Activated T-cell treated with anti-CD3 and anti-CD28 coated beads, Interleukin-2, amount 50 U/mL, for 4 hours (primary cell): ENCODE data around the gene HMCN2. TPM values are rescaled to one million over a fixed set of nuclear protein-coding genes. Genes with fewer than 3 reads are reported as not detected.

ENCODE experiments used
- ATAC-seq, 2 donors: fragments of 200-7000 bp; cut with Tn5 transposase; one replicate each; pipeline ENCODE4 v1.10.0; 2021
- DNase-seq: peaks from one replicate; pipeline ENCODE4 v3.0.0-alpha.2; 2020
- H3K27me3 Mint-ChIP-seq: one replicate; pipeline ENCODE4 v1.8.0; 2021; ENCODE audit warnings: low read depth, mixed read lengths
- H3K36me3 Mint-ChIP-seq: one replicate; pipeline ENCODE4 v1.8.0; 2022; ENCODE audit warnings: mixed read lengths; ENCODE audit not compliant: insufficient read depth
- H3K4me1 Mint-ChIP-seq: one replicate; pipeline ENCODE4 v1.8.0; 2021; ENCODE audit warnings: low read depth, mixed read lengths
- H3K4me3 Mint-ChIP-seq: one replicate; pipeline ENCODE4 v1.8.0; 2021; ENCODE audit warnings: mild to moderate bottlenecking, moderate library complexity, mixed read lengths
- H3K9me3 Mint-ChIP-seq: one replicate; pipeline ENCODE4 v1.8.0; 2021; ENCODE audit warnings: mixed read lengths
- total RNA-seq, 3 donors: library from RNA; stranded (reverse); gene quantifications; one replicate each; pipeline ENCODE4 v1.2.1, GENCODE V29; 2021

The HMCN2 gene, protein sequence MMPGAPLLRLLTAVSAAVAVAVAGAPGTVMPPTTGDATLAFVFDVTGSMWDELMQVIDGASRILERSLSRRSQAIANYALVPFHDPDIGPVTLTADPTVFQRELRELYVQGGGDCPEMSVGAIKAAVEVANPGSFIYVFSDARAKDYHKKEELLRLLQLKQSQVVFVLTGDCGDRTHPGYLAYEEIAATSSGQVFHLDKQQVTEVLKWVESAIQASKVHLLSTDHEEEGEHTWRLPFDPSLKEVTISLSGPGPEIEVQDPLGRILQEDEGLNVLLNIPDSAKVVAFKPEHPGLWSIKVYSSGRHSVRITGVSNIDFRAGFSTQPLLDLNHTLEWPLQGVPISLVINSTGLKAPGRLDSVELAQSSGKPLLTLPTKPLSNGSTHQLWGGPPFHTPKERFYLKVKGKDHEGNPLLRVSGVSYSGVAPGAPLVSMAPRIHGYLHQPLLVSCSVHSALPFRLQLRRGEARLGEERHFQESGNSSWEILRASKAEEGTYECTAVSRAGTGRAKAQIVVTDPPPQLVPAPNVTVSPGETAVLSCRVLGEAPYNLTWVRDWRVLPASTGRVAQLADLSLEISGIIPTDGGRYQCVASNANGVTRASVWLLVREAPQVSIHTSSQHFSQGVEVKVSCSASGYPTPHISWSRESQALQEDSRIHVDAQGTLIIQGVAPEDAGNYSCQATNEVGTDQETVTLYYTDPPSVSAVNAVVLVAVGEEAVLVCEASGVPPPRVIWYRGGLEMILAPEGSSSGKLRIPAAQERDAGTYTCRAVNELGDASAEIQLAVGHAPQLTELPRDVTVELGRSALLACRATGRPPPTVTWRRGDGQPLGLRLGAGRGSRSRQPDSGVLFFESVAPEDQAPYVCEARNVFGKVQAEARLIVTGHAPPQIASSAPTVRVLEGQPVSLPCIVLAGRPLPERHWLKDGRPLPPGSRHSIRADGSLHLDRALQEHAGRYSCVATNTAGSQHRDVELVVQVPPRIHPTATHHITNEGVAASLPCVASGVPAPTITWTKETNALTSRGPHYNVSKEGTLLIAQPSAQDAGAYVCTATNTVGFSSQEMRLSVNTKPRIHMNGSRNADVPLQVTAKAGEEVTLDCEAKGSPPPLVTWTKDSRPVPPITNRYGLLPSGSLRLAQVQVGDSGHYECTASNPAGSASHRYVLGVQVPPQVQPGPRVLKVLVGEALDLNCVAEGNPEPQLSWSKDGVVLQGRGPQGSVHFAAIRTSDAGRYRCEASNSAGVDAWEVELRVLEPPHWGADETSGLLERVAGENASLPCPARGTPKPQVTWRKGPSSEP (N-terminal part only)
- total RNA-seq = under 1 TPM in 2 of 3 donors, not detected in 1; 0.03 to 0.05 TPM

GRCh38 chr9:130265431-130266235 is at the start of gene HMCN2:
TSS of gene HMCN2 (plus strand) at chr9:130265760. CDS start at chr9:130265879, 119 bp downstream.
- ATAC-seq = no peak

DNA sequence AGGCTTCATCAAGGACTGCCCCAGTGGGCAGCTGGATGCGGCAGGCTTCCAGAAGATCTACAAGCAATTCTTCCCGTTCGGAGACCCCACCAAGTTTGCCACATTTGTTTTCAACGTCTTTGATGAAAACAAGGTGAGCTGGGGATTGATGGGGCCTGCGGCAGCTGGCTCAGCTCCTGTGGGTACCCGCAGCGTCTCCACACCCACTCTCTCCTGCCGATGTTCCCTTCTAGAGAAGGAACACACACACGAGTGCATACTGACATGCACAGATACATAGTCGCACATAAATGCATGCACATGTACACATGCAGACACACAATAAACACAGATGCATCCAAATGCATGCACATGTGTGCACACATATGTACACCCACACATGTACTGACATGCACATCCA is 47.7 kb upstream of the HMCN2 start:
- Mint-ChIP-seq H3K27me3 (no peaks in the 10 kb centered on the region), H3K4me1 (no peaks in the 10 kb centered on the region), H3K9me3 (no peaks in the 10 kb centered on the region), H3K36me3 (peaks cover 2% of the 10 kb centered on the region), H3K4me3 (no peak overlapping the region)
- ATAC-seq = no peak
- no peak for DNase-seq

More at GRCh38 chr9:130265431-130266235, at the start of gene HMCN2:
- Mint-ChIP-seq H3K4me3 (no peak within 1 kb of the TSS), H3K9me3 (no peaks in the 10 kb centered on the region), H3K4me1 (peaks cover 6% of the 10 kb centered on the region), H3K27me3 (peaks cover 60% of the 10 kb centered on the region), H3K36me3 (no peaks in the 10 kb centered on the region)
- no peak for DNase-seq

GRCh38 chr9:130219661-130220096 is 45.9 kb upstream of the HMCN2 start:
- Mint-ChIP-seq H3K27me3 (no peaks in the 10 kb centered on the region), H3K36me3 (peaks cover 2% of the 10 kb centered on the region), H3K4me1 (no peaks in the 10 kb centered on the region), H3K9me3 (no peaks in the 10 kb centered on the region), H3K4me3 (no peak overlapping the region)
- DNase-seq (no peak), ATAC-seq (no peak)

DNA sequence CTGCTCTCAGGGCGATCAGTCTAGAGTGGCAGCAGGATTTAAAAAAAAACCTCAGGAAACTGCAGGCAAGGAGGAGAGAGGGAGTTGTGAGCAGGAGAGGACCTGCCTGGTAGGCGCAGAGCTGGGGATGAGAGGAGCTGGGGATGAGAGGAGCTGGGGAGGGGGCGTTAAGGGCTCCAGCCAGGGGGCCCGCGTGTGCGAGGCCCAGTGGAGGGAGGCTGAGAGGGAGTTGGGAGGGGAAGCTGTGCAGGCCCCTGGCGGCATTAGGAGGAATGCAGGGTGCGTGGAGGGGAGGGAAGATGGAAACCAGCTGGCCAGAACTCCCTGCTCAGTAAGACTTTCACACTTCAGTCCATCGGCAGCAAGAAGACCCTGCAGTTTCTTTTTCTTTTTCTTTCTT is 45.2 kb upstream of the HMCN2 start:
- H3K4me3 Mint-ChIP-seq = no peak overlapping the region
- H3K27me3 Mint-ChIP-seq = no peaks in the 10 kb centered on the region
- ATAC-seq (no peak), DNase-seq (no peak)
- H3K36me3 Mint-ChIP-seq = peaks cover 2% of the 10 kb centered on the region
- no peaks in the 10 kb centered on the region for H3K9me3 Mint-ChIP-seq
- no peaks in the 10 kb centered on the region for H3K4me1 Mint-ChIP-seq

GRCh38 chr9:130222833-130223232 is 42.7 kb upstream of the HMCN2 start:
- Mint-ChIP-seq H3K4me1 (no peaks in the 10 kb centered on the region), H3K9me3 (peaks cover 6% of the 10 kb centered on the region), H3K36me3 (peaks cover 5% of the 10 kb centered on the region), H3K4me3 (no peak overlapping the region), H3K27me3 (no peaks in the 10 kb centered on the region)
- no peak for ATAC-seq
- no peak for DNase-seq

DNA sequence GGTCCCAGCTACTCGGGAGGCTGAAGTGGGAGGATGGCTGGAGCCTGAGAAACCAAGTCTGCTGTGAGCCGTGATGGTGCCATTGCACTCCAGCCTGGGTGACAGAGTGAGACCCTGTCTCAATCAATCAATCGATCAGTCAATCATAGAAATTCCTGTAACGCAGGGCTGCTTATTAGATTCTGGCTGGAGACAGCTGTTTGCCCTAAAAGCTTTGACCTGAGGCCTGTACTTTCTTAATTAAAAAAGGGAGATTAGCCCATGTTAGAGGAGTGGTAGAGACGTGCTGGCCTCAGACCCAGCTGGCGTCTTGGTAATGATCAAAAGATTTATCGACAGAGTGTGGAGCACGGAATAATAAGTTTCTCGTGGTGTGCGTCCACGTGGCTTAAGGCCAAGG is 40.5 kb upstream of the HMCN2 start:
- no peak for ATAC-seq
- H3K36me3 Mint-ChIP-seq = peaks cover 3% of the 10 kb centered on the region
- no peak for DNase-seq
- peaks cover 6% of the 10 kb centered on the region for H3K9me3 Mint-ChIP-seq
- H3K4me3 Mint-ChIP-seq = no peak overlapping the region
- no peaks in the 10 kb centered on the region for H3K27me3 Mint-ChIP-seq
- H3K4me1 Mint-ChIP-seq = no peaks in the 10 kb centered on the region

DNA sequence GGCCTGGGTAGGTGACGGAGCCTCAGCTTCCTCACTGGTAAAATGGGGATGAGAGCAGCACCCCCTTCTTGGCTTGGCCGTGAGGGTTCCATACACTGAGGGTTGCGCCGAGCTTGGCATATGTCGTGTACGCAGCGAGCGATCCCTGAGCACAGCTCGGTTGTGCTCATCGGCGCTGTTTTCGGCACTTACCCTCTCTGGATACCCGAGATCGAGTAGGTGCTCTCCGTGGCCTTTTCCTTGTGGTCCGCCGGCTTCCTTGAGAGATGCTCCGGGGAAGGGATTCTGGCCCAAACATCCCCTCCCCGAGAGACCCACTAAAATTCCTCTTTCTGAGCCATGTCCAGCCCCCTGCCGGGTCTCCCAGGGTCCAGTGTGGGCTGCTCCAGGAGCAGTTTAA is 40.0 kb upstream of the HMCN2 start:
- no peaks in the 10 kb centered on the region for H3K27me3 Mint-ChIP-seq
- peaks cover 3% of the 10 kb centered on the region for H3K36me3 Mint-ChIP-seq
- no peak for DNase-seq
- ATAC-seq = no peak
- no peaks in the 10 kb centered on the region for H3K4me1 Mint-ChIP-seq
- no peak overlapping the region for H3K4me3 Mint-ChIP-seq
- H3K9me3 Mint-ChIP-seq = peaks cover 6% of the 10 kb centered on the region

GRCh38 chr9:130226112-130226511 is 39.4 kb upstream of the HMCN2 start:
- DNase-seq = no peak
- no peaks in the 10 kb centered on the region for H3K27me3 Mint-ChIP-seq
- no peak for ATAC-seq
- H3K4me3 Mint-ChIP-seq = no peak overlapping the region
- H3K4me1 Mint-ChIP-seq = no peaks in the 10 kb centered on the region
- H3K36me3 Mint-ChIP-seq = peaks cover 3% of the 10 kb centered on the region
- H3K9me3 Mint-ChIP-seq = peaks cover 6% of the 10 kb centered on the region

GRCh38 chr9:130227833-130228232 is 37.7 kb upstream of the HMCN2 start:
- H3K4me3 Mint-ChIP-seq = no peak overlapping the region
- ATAC-seq = no peak

GRCh38 chr9:130229759-130230158 is 35.8 kb upstream of the HMCN2 start:
- H3K4me1 Mint-ChIP-seq = no peaks in the 10 kb centered on the region
- H3K9me3 Mint-ChIP-seq = peaks cover 6% of the 10 kb centered on the region
- ATAC-seq = no peak
- H3K36me3 Mint-ChIP-seq = peaks cover 6% of the 10 kb centered on the region
- no peak for DNase-seq
- H3K4me3 Mint-ChIP-seq = no peak overlapping the region
- no peaks in the 10 kb centered on the region for H3K27me3 Mint-ChIP-seq

More at GRCh38 chr9:130227833-130228232, 37.7 kb upstream of the HMCN2 start:
- Mint-ChIP-seq H3K36me3 (peaks cover 3% of the 10 kb centered on the region), H3K9me3 (peaks cover 6% of the 10 kb centered on the region), H3K4me1 (no peaks in the 10 kb centered on the region), H3K27me3 (no peaks in the 10 kb centered on the region)
- no peak for DNase-seq

- peaks cover 6% of the 10 kb centered on the region for H3K9me3 Mint-ChIP-seq
- H3K4me3 Mint-ChIP-seq = no peak overlapping the region
- no peaks in the 10 kb centered on the region for H3K27me3 Mint-ChIP-seq
- peaks cover 6% of the 10 kb centered on the region for H3K36me3 Mint-ChIP-seq
- ATAC-seq = no peak
- no peaks in the 10 kb centered on the region for H3K4me1 Mint-ChIP-seq
- no peak for DNase-seq
Observed at GRCh38 chr9:130230631-130231030, 34.9 kb upstream of the HMCN2 start.

- Mint-ChIP-seq H3K9me3 (no peaks in the 10 kb centered on the region), H3K4me3 (no peak overlapping the region), H3K36me3 (peaks cover 3% of the 10 kb centered on the region), H3K27me3 (no peaks in the 10 kb centered on the region), H3K4me1 (peaks cover 3% of the 10 kb centered on the region)
- ATAC-seq (no peak), DNase-seq (no peak)
Observed at GRCh38 chr9:130232899-130233586, 32.5 kb upstream of the HMCN2 start.

DNA sequence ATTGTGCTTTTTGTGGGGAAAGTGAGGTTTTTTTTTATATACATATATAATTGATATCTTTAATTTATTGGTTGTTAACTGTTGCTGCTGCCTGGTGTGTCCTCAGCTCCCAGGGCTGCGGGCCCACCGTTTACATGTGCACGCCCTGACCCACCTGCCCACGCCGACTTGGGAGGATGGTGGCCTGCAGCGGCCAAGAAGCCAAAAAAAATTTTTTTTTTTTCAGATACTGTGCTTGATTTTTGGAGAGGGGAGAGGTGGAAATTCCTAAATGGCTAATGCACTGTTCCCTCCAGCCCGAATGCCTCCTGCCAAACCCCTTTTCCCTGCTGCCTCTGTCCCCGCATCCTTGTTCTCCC is 32.0 kb upstream of the HMCN2 start:
- H3K36me3 Mint-ChIP-seq = peaks cover 3% of the 10 kb centered on the region

More for the DNA sequence above, 32.0 kb upstream of the HMCN2 start:
- ATAC-seq (no peak), DNase-seq (no peak)
- Mint-ChIP-seq H3K9me3 (no peaks in the 10 kb centered on the region), H3K4me3 (no peak overlapping the region), H3K27me3 (no peaks in the 10 kb centered on the region), H3K4me1 (peaks cover 3% of the 10 kb centered on the region)
